Measurements from ENCODE around the gene CBX4. TPM values are rescaled to one million over a fixed set of nuclear protein-coding genes. Genes with fewer than 3 reads are reported as not detected.

Gene CBX4
- total and polyA plus RNA-seq, 2 of the 4 experiments (the other 2 are of a cell fraction) = 3.2 to 9.4 TPM

- ATAC-seq (ENCODE audit: low read depth) (no peak), DNase-seq (no peak)
- Histone ChIP-seq H3K9me1 (ENCODE audit: insufficient read depth, low read length) (peaks cover 20% of the 10 kb centered on the region), H2AFZ (replicated peaks; ENCODE audit: low read length, poor library complexity) (no peak overlapping the region), H2BK20ac (ENCODE audit: low read depth, low read length) (no peak overlapping the region), H3K79me1 (ENCODE audit: low read depth in 1 of 2, low read length in 2 of 2) (peaks cover 0 to 13% of the 10 kb centered on the region in 2 experiments; a peak in 2 of 4 replicates), H4K8ac (ENCODE audit: low read depth in 2 of 2, low read length in 2 of 2) (no peak overlapping the region), H3K27me3 (ENCODE audit: control insufficient read depth, insufficient read depth, low read length) (no peaks in the 10 kb centered on the region), H3K23ac (ENCODE audit: low read depth, low read length) (no peak overlapping the region), H3K36me3 (ENCODE audit: control insufficient read depth, insufficient read depth, low read length) (peaks cover 8% of the 10 kb centered on the region; the same call in 1 of the 2 replicates), H3K18ac (ENCODE audit: low read depth, low read length) (no peak overlapping the region), H2AK9ac (replicated peaks; ENCODE audit: low read depth, low read length, poor library complexity) (peak overlapping the region; percentile 29), H3K4me1 (ENCODE audit: control insufficient read depth, insufficient read depth, low read length) (peaks cover 14% of the 10 kb centered on the region), H3K27ac (ENCODE audit: insufficient read depth, low read length) (no peak overlapping the region), H3K56ac (ENCODE audit: extremely low read depth, insufficient read depth, low read length) (no peak overlapping the region), H2BK15ac (ENCODE audit: low read depth, low read length) (no peak overlapping the region), H2BK120ac (ENCODE audit: low read depth, low read length) (no peak overlapping the region), H2AK5ac (ENCODE audit: low read depth, low read length) (no peak overlapping the region), H3K4me3 (ENCODE audit: insufficient read depth, low read depth, low read length) (no peak overlapping the region), H4K20me1 (ENCODE audit: insufficient read depth, low read length) (peaks cover 15% of the 10 kb centered on the region), H3K14ac (replicated peaks; ENCODE audit: low read depth, low read length) (no peak overlapping the region), H3K4me2 (ENCODE audit: low read depth, low read length) (no peak overlapping the region), H3K9me3 (ENCODE audit: control insufficient read depth, insufficient read depth, low read length) (no peaks in the 10 kb centered on the region), H3K4ac (ENCODE audit: low read depth, low read length) (no peak overlapping the region), H3K9ac (ENCODE audit: low read depth, low read length) (no peak overlapping the region), H4K91ac (ENCODE audit: insufficient read depth, low read depth, low read length) (no peak overlapping the region), H2BK5ac (ENCODE audit: low read depth, low read length, poor library complexity, severe bottlenecking) (no peak overlapping the region), H4K5ac (ENCODE audit: low read depth, low read length) (no peak overlapping the region)
- dilution Hi-C loops (cut with HindIII; ENCODE audit: low sequenced_read_pairs, unreplicated experiment) = no loop called here
- no TSS peak for BruUV-seq (replicated peaks)
- POLR2A ChIA-PET (ENCODE audit: unreplicated experiment) = no interaction called here
- CTCF ChIA-PET = no interaction called here
- in situ Hi-C loops (cut with MboI; ENCODE audit: low sequenced_read_pairs) = no loop called here
- WGBS, 2 experiments (ENCODE audit: extremely low coverage in 2 of 2, insufficient read length in 1 of 2) = no CpG with 5 or more reads among the region's 2 CpGs
- TF ChIP-seq MXI1 (IDR thresholded peaks at IDR 0.05; ENCODE audit: borderline replicate concordance, low read depth, low read length) (no peak), MAZ (IDR thresholded peaks at IDR 0.05; ENCODE audit: borderline replicate concordance, low read depth, low read length) (no peak), CTCF (conservative IDR thresholded peaks at IDR 0.05; ENCODE audit: low read depth, low read length) (no peak), RAD21 (IDR thresholded peaks at IDR 0.05; ENCODE audit: low read length) (no peak), ELK1 (IDR thresholded peaks at IDR 0.05; ENCODE audit: borderline replicate concordance, low read depth, low read length) (no peak), BHLHE40 (IDR thresholded peaks at IDR 0.05; ENCODE audit: low read depth, low read length) (no peak), CEBPB (IDR thresholded peaks at IDR 0.05; ENCODE audit: low read depth, low read length) (no peak), CHD1 (IDR thresholded peaks at IDR 0.05; ENCODE audit: low read depth, low read length) (no peak)
- intact Hi-C loops (cut with micrococcal nuclease) = no loop called here
Measured at GRCh38 chr17:79829004-79829403, 10.2 kb downstream of the CBX4 start.

All from IMR-90 (cell line).